ENCODE measurements around the gene ADGRG2. TPM values are rescaled to one million over a fixed set of nuclear protein-coding genes. Genes with fewer than 3 reads are reported as not detected.
"Not testable (repeated sequence)": the region's sequence is repeated elsewhere in the genome, so short reads cannot be mapped to it uniquely, and the experiment has no call there.

Gene ADGRG2
- total and polyA plus RNA-seq, 5 donors from 2014 or later = not detected

GRCh38 chrX:18983666-18984380, 138.4 kb downstream of the ADGRG2 start, which contains the start of gene PHKA2:
Gene PHKA2, minus strand, starts transcription at chrX:18984114. Its CDS starts 182 bp downstream, at chrX:18983932.
- H3K4me3 Mint-ChIP-seq = peak within 1 kb of the TSS; percentile 83 to 93 (median 89)
- Histone ChIP-seq H3K27ac (ENCODE audit: insufficient read depth, low read length, poor library complexity, severe bottlenecking) (peak within 1 kb of the TSS; percentile 89), H3K4me1 (ENCODE audit: control insufficient read depth, insufficient read depth, low read length, poor library complexity, severe bottlenecking) (peaks cover 14% of the 10 kb centered on the region), H3K9me3 (ENCODE audit: control insufficient read depth in 2 of 2, low read length in 2 of 2) (no peaks in the 10 kb centered on the region), H3K27me3 (ENCODE audit: control insufficient read depth, insufficient read depth, low read length) (no peaks in the 10 kb centered on the region), H3K4me3 (ENCODE audit: low read depth, low read length) (peak within 1 kb of the TSS; percentile 85), H3K36me3 (ENCODE audit: control insufficient read depth, insufficient read depth, low read length) (no peaks in the 10 kb centered on the region)
- peak in 1 of 3 donors; percentile 47 for DNase-seq
- ATAC-seq (ENCODE audit: low read depth in 2 of 2) = peak; percentile 9 to 21
- H3K36me3 Mint-ChIP-seq = peaks cover 4% of the 10 kb centered on the region
- peak within 1 kb of the TSS; percentile 68 to 97 (median 86) for H3K27ac Mint-ChIP-seq
- H3K9me3 Mint-ChIP-seq = no peaks in the 10 kb centered on the region
- no peaks in the 10 kb centered on the region for H3K27me3 Mint-ChIP-seq
- H3K4me1 Mint-ChIP-seq = peaks cover 3 to 30% (median 8%) of the 10 kb centered on the region in 4 donors

GRCh38 chrX:18981124-18981807, 141.0 kb downstream of the ADGRG2 start:
- Histone ChIP-seq H3K36me3 (ENCODE audit: control insufficient read depth, insufficient read depth, low read length) (no peaks in the 10 kb centered on the region), H3K9me3 (ENCODE audit: control insufficient read depth in 2 of 2, low read length in 2 of 2) (no peaks in the 10 kb centered on the region), H3K27ac (ENCODE audit: insufficient read depth, low read length, poor library complexity, severe bottlenecking) (no peak overlapping the region), H3K4me3 (ENCODE audit: low read depth, low read length) (no peak overlapping the region), H3K4me1 (ENCODE audit: control insufficient read depth, insufficient read depth, low read length, poor library complexity, severe bottlenecking) (peaks cover 14% of the 10 kb centered on the region), H3K27me3 (ENCODE audit: control insufficient read depth, insufficient read depth, low read length) (no peaks in the 10 kb centered on the region)
- Mint-ChIP-seq H3K36me3 (peaks cover 4% of the 10 kb centered on the region), H3K27ac (no peak overlapping the region), H3K9me3 (peaks cover 0 to 4% (median 0%) of the 10 kb centered on the region in 7 donors), H3K27me3 (no peaks in the 10 kb centered on the region), H3K4me3 (peak overlapping the region in 2 of 4 donors; percentile 21 to 90), H3K4me1 (peaks cover 3 to 30% (median 8%) of the 10 kb centered on the region in 4 donors)
- no peak for DNase-seq
- no peak for ATAC-seq (ENCODE audit: low read depth in 2 of 2)

- DNase-seq; H3K9me3 Mint-ChIP-seq; H3K4me3 Mint-ChIP-seq; ATAC-seq (ENCODE audit: low read depth in 2 of 2); H3K27me3 Mint-ChIP-seq; H3K9me3 ChIP-seq (ENCODE audit: control insufficient read depth in 2 of 2, low read length in 2 of 2); H3K27me3 ChIP-seq (ENCODE audit: control insufficient read depth, insufficient read depth, low read length); H3K36me3 Mint-ChIP-seq; H3K4me3 ChIP-seq (ENCODE audit: low read depth, low read length); H3K36me3 ChIP-seq (ENCODE audit: control insufficient read depth, insufficient read depth, low read length); H3K27ac ChIP-seq (ENCODE audit: insufficient read depth, low read length, poor library complexity, severe bottlenecking); H3K27ac Mint-ChIP-seq: not testable (repeated sequence)
- H3K4me1 ChIP-seq (ENCODE audit: control insufficient read depth, insufficient read depth, low read length, poor library complexity, severe bottlenecking) = peaks cover 14% of the 10 kb centered on the region
- H3K4me1 Mint-ChIP-seq = peaks cover 2 to 24% (median 8%) of the 10 kb centered on the region in 4 donors
These were observed 142.0 kb downstream of the ADGRG2 start for GRCh38 chrX:18980262-18980661.

GRCh38 chrX:18974993-18975392, 147.3 kb downstream of the ADGRG2 start:
- ATAC-seq (ENCODE audit: low read depth in 2 of 2) = no peak
- H3K27ac Mint-ChIP-seq = no peak overlapping the region
- no peak overlapping the region for H3K4me3 ChIP-seq (ENCODE audit: low read depth, low read length)

DNA sequence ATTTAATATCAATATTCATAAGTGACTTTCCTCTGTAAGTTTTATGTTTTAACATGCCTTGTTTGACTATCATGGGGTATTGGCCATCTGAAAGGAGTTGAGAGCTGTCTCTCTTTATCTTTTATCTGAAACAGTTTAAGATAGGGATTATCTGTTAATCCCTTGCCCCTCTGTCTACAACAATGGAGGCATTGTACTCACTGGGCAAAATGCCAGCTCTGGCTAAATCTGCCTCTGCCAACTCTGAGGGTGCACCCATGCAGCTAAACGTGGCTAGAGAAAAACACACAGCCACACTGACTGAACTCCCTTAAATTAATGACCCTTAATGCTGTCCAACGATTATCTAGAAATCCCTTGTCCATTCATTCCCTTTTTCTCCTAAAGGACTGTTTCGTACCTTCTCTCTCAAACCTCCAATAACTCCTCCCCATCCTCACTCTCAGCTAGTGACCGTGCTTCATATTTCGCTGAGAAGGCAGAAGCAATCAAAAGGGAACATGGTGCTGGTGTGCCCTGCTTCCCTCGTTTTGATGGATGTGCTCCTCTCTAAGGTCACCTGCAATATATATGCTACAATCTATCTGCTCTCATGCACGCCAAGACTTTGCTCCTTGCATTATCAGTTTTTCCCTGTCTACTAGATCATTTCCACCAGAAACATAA, 148.6 kb downstream of the ADGRG2 start:
- H3K9me3 Mint-ChIP-seq = peaks cover 0 to 8% (median 0%) of the 10 kb centered on the region in 7 donors
- Histone ChIP-seq H3K27me3 (ENCODE audit: control insufficient read depth, insufficient read depth, low read length) (no peaks in the 10 kb centered on the region), H3K27ac (ENCODE audit: insufficient read depth, low read length, poor library complexity, severe bottlenecking) (no peak overlapping the region), H3K36me3 (ENCODE audit: control insufficient read depth, insufficient read depth, low read length) (no peaks in the 10 kb centered on the region), H3K4me3 (ENCODE audit: low read depth, low read length) (no peak overlapping the region), H3K4me1 (ENCODE audit: control insufficient read depth, insufficient read depth, low read length, poor library complexity, severe bottlenecking) (no peaks in the 10 kb centered on the region), H3K9me3 (ENCODE audit: control insufficient read depth in 2 of 2, low read length in 2 of 2) (no peaks in the 10 kb centered on the region)
- H3K27me3 Mint-ChIP-seq = no peaks in the 10 kb centered on the region
- peaks cover 4% of the 10 kb centered on the region for H3K36me3 Mint-ChIP-seq
- DNase-seq (no peak), ATAC-seq (ENCODE audit: low read depth in 2 of 2) (no peak)
- H3K27ac Mint-ChIP-seq = no peak overlapping the region
- H3K4me1 Mint-ChIP-seq = peaks cover 0 to 8% (median 2%) of the 10 kb centered on the region in 4 donors
- H3K4me3 Mint-ChIP-seq = no peak overlapping the region

More at GRCh38 chrX:18974993-18975392, 147.3 kb downstream of the ADGRG2 start:
- Histone ChIP-seq H3K36me3 (ENCODE audit: control insufficient read depth, insufficient read depth, low read length) (no peaks in the 10 kb centered on the region), H3K27me3 (ENCODE audit: control insufficient read depth, insufficient read depth, low read length) (no peaks in the 10 kb centered on the region), H3K4me1 (ENCODE audit: control insufficient read depth, insufficient read depth, low read length, poor library complexity, severe bottlenecking) (no peaks in the 10 kb centered on the region), H3K27ac (ENCODE audit: insufficient read depth, low read length, poor library complexity, severe bottlenecking) (no peak overlapping the region), H3K9me3 (ENCODE audit: control insufficient read depth in 2 of 2, low read length in 2 of 2) (no peaks in the 10 kb centered on the region)
- Mint-ChIP-seq H3K27me3 (no peaks in the 10 kb centered on the region), H3K4me3 (no peak overlapping the region), H3K4me1 (peaks cover 0 to 8% (median 4%) of the 10 kb centered on the region in 4 donors), H3K9me3 (peaks cover 0 to 8% (median 0%) of the 10 kb centered on the region in 7 donors), H3K36me3 (peaks cover 4% of the 10 kb centered on the region)
- no peak for DNase-seq

GRCh38 chrX:18971506-18971905, 150.8 kb downstream of the ADGRG2 start:
- H3K4me3 ChIP-seq (ENCODE audit: low read depth, low read length) = no peak overlapping the region
- Mint-ChIP-seq H3K27me3 (no peaks in the 10 kb centered on the region), H3K4me3 (no peak overlapping the region)

GRCh38 chrX:18970465-18970864, 151.8 kb downstream of the ADGRG2 start:
- no peaks in the 10 kb centered on the region for H3K36me3 ChIP-seq (ENCODE audit: control insufficient read depth, insufficient read depth, low read length)
- Mint-ChIP-seq H3K27me3 (no peaks in the 10 kb centered on the region), H3K9me3 (peaks cover 0 to 4% (median 0%) of the 10 kb centered on the region in 7 donors), H3K27ac (no peak overlapping the region), H3K4me1 (peaks cover 0 to 15% (median 3%) of the 10 kb centered on the region in 4 donors), H3K36me3 (peaks cover 4% of the 10 kb centered on the region), H3K4me3 (no peak overlapping the region)
- H3K27me3 ChIP-seq (ENCODE audit: control insufficient read depth, insufficient read depth, low read length) = no peaks in the 10 kb centered on the region
- DNase-seq = no peak
- ATAC-seq (ENCODE audit: low read depth in 2 of 2) = no peak
- no peak overlapping the region for H3K4me3 ChIP-seq (ENCODE audit: low read depth, low read length)
- H3K4me1 ChIP-seq (ENCODE audit: control insufficient read depth, insufficient read depth, low read length, poor library complexity, severe bottlenecking) = no peaks in the 10 kb centered on the region
- H3K9me3 ChIP-seq (ENCODE audit: control insufficient read depth in 2 of 2, low read length in 2 of 2) = no peaks in the 10 kb centered on the region
- no peak overlapping the region for H3K27ac ChIP-seq (ENCODE audit: insufficient read depth, low read length, poor library complexity, severe bottlenecking)

More at GRCh38 chrX:18971506-18971905, 150.8 kb downstream of the ADGRG2 start:
- DNase-seq (no peak), ATAC-seq (ENCODE audit: low read depth in 2 of 2) (no peak)
- Histone ChIP-seq H3K9me3 (ENCODE audit: control insufficient read depth in 2 of 2, low read length in 2 of 2) (no peaks in the 10 kb centered on the region), H3K27ac (ENCODE audit: insufficient read depth, low read length, poor library complexity, severe bottlenecking) (no peak overlapping the region), H3K4me1 (ENCODE audit: control insufficient read depth, insufficient read depth, low read length, poor library complexity, severe bottlenecking) (no peaks in the 10 kb centered on the region), H3K36me3 (ENCODE audit: control insufficient read depth, insufficient read depth, low read length) (no peaks in the 10 kb centered on the region), H3K27me3 (ENCODE audit: control insufficient read depth, insufficient read depth, low read length) (no peaks in the 10 kb centered on the region)
- H3K36me3 Mint-ChIP-seq = peaks cover 4% of the 10 kb centered on the region
- H3K27ac Mint-ChIP-seq = no peak overlapping the region
- H3K4me1 Mint-ChIP-seq = peaks cover 0 to 15% (median 5%) of the 10 kb centered on the region in 4 donors
- peaks cover 0 to 4% (median 0%) of the 10 kb centered on the region in 7 donors for H3K9me3 Mint-ChIP-seq
